GM12891 (cell line): ENCODE data around the gene PLIN1.

Experiments used
- DNase-seq: peaks from one replicate; pipeline ENCODE4 v3.0.0; 2011; ENCODE audit warnings: low spot score; ENCODE audit not compliant: insufficient read length
- FAIRE-seq: peaks from 2 replicates; lab custom pipeline; 2011; peaks lifted over from hg19 to GRCh38; lab: Jason Lieb, UNC
- PAX5 ChIP-seq: IDR thresholded peaks from 2 replicates; pipeline ENCODE4 v1.6.1; 2011; ENCODE audit warnings: low read length, moderate library complexity, mild to moderate bottlenecking; ENCODE audit not compliant: insufficient read depth, severe bottlenecking
- POLR2A ChIP-seq: IDR thresholded peaks from 2 replicates; pipeline ENCODE4 v1.6.1; 2011; ENCODE audit warnings: low read depth, low read length, control low read depth
- POLR2AphosphoS5 ChIP-seq: IDR thresholded peaks from 2 replicates; pipeline ENCODE4 v1.6.1; 2011; ENCODE audit warnings: low read depth, low read length, control low read depth
- POU2F2 ChIP-seq: IDR thresholded peaks from 2 replicates; pipeline ENCODE4 v1.6.1; 2011; ENCODE audit warnings: low read depth, mild to moderate bottlenecking, control low read depth, low read length, moderate library complexity
- SPI1 ChIP-seq: IDR thresholded peaks from 2 replicates; pipeline ENCODE4 v1.6.1; 2011; ENCODE audit warnings: low read depth, low read length, control low read depth
- TAF1 ChIP-seq: IDR thresholded peaks from 2 replicates; pipeline ENCODE4 v1.6.1; 2011; ENCODE audit warnings: low read depth, low read length, control low read depth

The PLIN1 gene

GRCh38 chr15:89630974-89631901 is 47.9 kb downstream of the PLIN1 start:
- DNase-seq (no peak), FAIRE-seq (no peak)
- TF ChIP-seq POLR2A (no peak), POLR2AphosphoS5 (no peak), PAX5 (no peak), POU2F2 (no peak), SPI1 (no peak), TAF1 (no peak)

- DNase-seq (no peak), FAIRE-seq (no peak)
- TF ChIP-seq POLR2A = no peak
- no peak for TF ChIP-seq POLR2AphosphoS5
- TF ChIP-seq PAX5 = no peak
- no peak for TF ChIP-seq POU2F2
- TF ChIP-seq TAF1 = no peak
- no peak for TF ChIP-seq SPI1
These were observed 48.9 kb downstream of the PLIN1 start for GRCh38 chr15:89630260-89630659.

GRCh38 chr15:89629829-89630228 is 49.3 kb downstream of the PLIN1 start:
- DNase-seq (no peak), FAIRE-seq (no peak)
- TF ChIP-seq POU2F2 (no peak), PAX5 (no peak), POLR2AphosphoS5 (no peak), POLR2A (no peak), TAF1 (no peak), SPI1 (no peak)

- FAIRE-seq (no peak), DNase-seq (peak; percentile 16)
- TF ChIP-seq SPI1 = peak; percentile 21; the same call in 1 of the 2 replicates
- no peak for TF ChIP-seq POLR2AphosphoS5
These were observed 50.1 kb downstream of the PLIN1 start for GRCh38 chr15:89628806-89629715.

- DNase-seq (peak; percentile 9), FAIRE-seq (no peak)
- TF ChIP-seq POLR2A = no peak
- no peak for TF ChIP-seq PAX5
- no peak for TF ChIP-seq POLR2AphosphoS5
- no peak for TF ChIP-seq SPI1
These were observed 50.9 kb downstream of the PLIN1 start for GRCh38 chr15:89628301-89628700.

- FAIRE-seq (no peak), DNase-seq (peak; percentile 8)
- TF ChIP-seq SPI1 = no peak
These were observed 51.8 kb downstream of the PLIN1 start for GRCh38 chr15:89627256-89627970.

GRCh38 chr15:89625716-89626115 is 53.5 kb downstream of the PLIN1 start:
- FAIRE-seq (no peak), DNase-seq (no peak)
- TF ChIP-seq PAX5 = no peak

GRCh38 chr15:89623165-89623564 is 56.0 kb downstream of the PLIN1 start:
- no peak for FAIRE-seq
- DNase-seq = no peak
- TF ChIP-seq POLR2AphosphoS5 (no peak), SPI1 (no peak), TAF1 (no peak)

GRCh38 chr15:89621547-89621946 is 57.6 kb downstream of the PLIN1 start:
- FAIRE-seq = no peak

GRCh38 chr15:89616228-89616627 is 62.9 kb downstream of the PLIN1 start:
- TF ChIP-seq SPI1 (no peak), POLR2AphosphoS5 (no peak)
- DNase-seq (no peak), FAIRE-seq (no peak)

More at GRCh38 chr15:89621547-89621946, 57.6 kb downstream of the PLIN1 start:
- TF ChIP-seq POLR2A (no peak), POU2F2 (no peak), TAF1 (no peak), PAX5 (no peak), POLR2AphosphoS5 (no peak), SPI1 (no peak)
- DNase-seq = no peak
